ENCODE data around the gene KANSL1. TPM values are rescaled to one million over a fixed set of nuclear protein-coding genes. Genes with fewer than 3 reads are reported as not detected.
A peak's percentile ranks its signal among the peaks of the same experiment; 100 is the strongest.

KANSL1 gene
- total and polyA plus RNA-seq, 9 of the 15 experiments (the other 6 are each of a cell fraction or from before 2014, with no cell fraction given): 3.6 to 55.4 (median 31.8) TPM

GRCh38 chr17:46061435-46061834, 131.8 kb downstream of the KANSL1 start:
- intact Hi-C loops (cut with micrococcal nuclease): loop anchor here (5.0 kb wide), 1 partner anchor 151 kb away; no protein-coding TSS in a partner anchor
- H3K27me3 ChIP-seq (ENCODE audit: control insufficient read depth in 2 of 2, insufficient read depth in 2 of 2, low read length in 2 of 2): no peaks in the 10 kb centered on the region
- FAIRE-seq (no peak), ATAC-seq (peak; percentile 84), DNase-seq (ENCODE audit: extremely low read depth in 1 of 4, low spot score in 3 of 4) (peak in 1 of 4 experiments; percentile 35)
- peaks cover 0 to 5% of the 10 kb centered on the region in 2 experiments; a peak in 2 of 5 replicates for H3K4me1 ChIP-seq (replicated peaks in 1 of 2; ENCODE audit: control insufficient read depth in 2 of 2, insufficient read depth in 2 of 2, low read length in 2 of 2)
- in situ Hi-C loops (cut with MboI): no loop called here
- no TSS peak for BruUV-seq (replicated peaks)
- H3K27ac ChIP-seq (ENCODE audit: extremely low read depth, low read depth, low read length): no peak overlapping the region
- POLR2A ChIA-PET: interaction anchor here (1.3 kb wide), 1 partner anchor 10 kb away, joined by 4 read pairs; no protein-coding TSS in a partner anchor
- peaks cover 26% of the 10 kb centered on the region for H3K79me2 ChIP-seq (ENCODE audit: control insufficient read depth, insufficient read depth, low read length)
- 79% methylated on average over 5 of the region's 5 CpGs for WGBS (ENCODE audit: insufficient coverage, low coverage, missing lambda C conversion rate)
- no peaks in the 10 kb centered on the region for H3K9me3 ChIP-seq (replicated peaks; ENCODE audit: control insufficient read depth, insufficient read depth, low read depth, low read length)
- H2AFZ ChIP-seq (ENCODE audit: low read depth, low read length): no peak overlapping the region
- H3K4me3 ChIP-seq: no peak overlapping the region
- no peaks in the 10 kb centered on the region for H3K9me1 ChIP-seq (ENCODE audit: control insufficient read depth, insufficient read depth, low read length)
- no peak overlapping the region for H3K9ac ChIP-seq (ENCODE audit: insufficient read depth in 1 of 2, low read depth in 2 of 2, low read length in 2 of 2)
- CTCF ChIA-PET (ENCODE audit: low intra/inter-chr PET ratio): interaction anchor here (1.7 kb wide), 1 partner anchor 17 kb away, joined by 4 read pairs; no protein-coding TSS in a partner anchor
- no peak overlapping the region for H3K4me2 ChIP-seq (ENCODE audit: insufficient read depth, low read length)
- H4K20me1 ChIP-seq (replicated peaks; ENCODE audit: control insufficient read depth, insufficient read depth, low read length): no peaks in the 10 kb centered on the region
- peaks cover 68% of the 10 kb centered on the region for H3K36me3 ChIP-seq (ENCODE audit: control insufficient read depth, insufficient read depth, low read length)
- TF ChIP-seq CBX5 (IDR thresholded peaks at IDR 0.05; ENCODE audit: borderline replicate concordance, low read depth) (no peak), ID3 (CRISPR knock-in tag; IDR thresholded peaks at IDR 0.05) (no peak), ID3 (tag; IDR thresholded peaks at IDR 0.05) (no peak), SMARCE1 (IDR thresholded peaks at IDR 0.05) (no peak), RAD21 (CRISPR knock-in tag; conservative IDR thresholded peaks at IDR 0.05 in 1 of 2, IDR thresholded peaks at IDR 0.05 in 1 of 2) (peak in 1 of 2 experiments; percentile 37; a peak in 2 of 4 replicates), RUNX1 (IDR thresholded peaks at IDR 0.05; ENCODE audit: low read depth) (no peak), EP400 (IDR thresholded peaks at IDR 0.05) (0 out of 2 replicates have a peak, but pooled peaks have one; percentile 6), EZH2 (IDR thresholded peaks at IDR 0.05; ENCODE audit: borderline replicate concordance, low read depth, low read length) (no peak), NFIC (IDR thresholded peaks at IDR 0.05) (peak; percentile 35; the same call in 1 of the 2 replicates), TCFL5 (CRISPR knock-in tag; conservative IDR thresholded peaks at IDR 0.05) (no peak), REST (IDR thresholded peaks at IDR 0.05; ENCODE audit: borderline replicate concordance) (peak; percentile 10; the same call in 1 of the 2 replicates), REST (CRISPR knock-in tag; IDR thresholded peaks at IDR 0.05; ENCODE audit: low read depth) (no peak), ELF1 (tag; IDR thresholded peaks at IDR 0.05) (no peak), HES1 (IDR thresholded peaks at IDR 0.05; ENCODE audit: low read depth) (no peak)

All from K562 (cell line).